HEK293 (cell line): ENCODE measurements around the gene TMEM183A.
A peak's percentile ranks its signal among the peaks of the same experiment; 100 is the strongest.
"Not testable (repeated sequence)": the region's sequence is repeated elsewhere in the genome, so short reads cannot be mapped to it uniquely, and the experiment has no call there.

Experiments
- CTCF ChIA-PET: fragments of 350-600 bp; formaldehyde crosslinking; extraction: SDS; loops from one replicate; lab custom pipeline; 2021; ENCODE audit warnings: antibody characterized with exemption; lab: Yijun Ruan, JAX
- POLR2A ChIA-PET: fragments of 300-600 bp; formaldehyde crosslinking; extraction: SDS; loops from one replicate; lab custom pipeline; 2020; ENCODE audit warnings: antibody characterized with exemption, inconsistent platforms; lab: Yijun Ruan, JAX
- H3K27ac ChIP-seq: fragments of 200-500 bp; sonication (Bioruptor generic); 2 replicates; pipeline ENCODE4 v1.5.1; 2014; ENCODE audit warnings: low read depth, low read length, control low read depth, inconsistent platforms; ENCODE audit errors: extremely low read depth
- H3K36me3 ChIP-seq, 2 experiments: fragments of 200-500 bp in 1 of 2; sonication (Bioruptor generic) in 1 of 2; 1 replicate in 1 of 2; 2 replicates in 1 of 2; pipeline ENCODE4 v1.5.1; 2014 to 2017; ENCODE audit warnings: inconsistent platforms in 2 of 2, low read length in 2 of 2; ENCODE audit not compliant: control insufficient read depth in 2 of 2, insufficient read depth in 1 of 2
- H3K4me1 ChIP-seq: fragments of 200-500 bp; sonication (Bioruptor generic); 2 replicates; pipeline ENCODE4 v1.5.1; 2014; ENCODE audit warnings: mild to moderate bottlenecking, low read length, inconsistent platforms; ENCODE audit not compliant: control insufficient read depth, insufficient read depth
- H3K4me3 ChIP-seq: 2 replicates; pipeline ENCODE4 v1.5.1; 2011; ENCODE audit warnings: low read depth, mild to moderate bottlenecking, control low read depth, low read length, moderate library complexity
- H3K9me3 ChIP-seq: fragments of 200-500 bp; sonication (Bioruptor generic); 2 replicates; pipeline ENCODE4 v1.5.1; 2014; ENCODE audit warnings: low read depth, low read length, inconsistent platforms; ENCODE audit not compliant: control insufficient read depth, insufficient read depth
- ATF2 ChIP-seq: fragments of 450-650 bp; formaldehyde crosslinking; IDR thresholded peaks from 2 replicates; pipeline ENCODE4 v1.5.1; 2016; ENCODE audit warnings: missing biosample characterization, missing genetic modification characterization, low read depth
- RBAK ChIP-seq: fragments of 450-650 bp; formaldehyde crosslinking; IDR thresholded peaks from 2 replicates; pipeline ENCODE4 v1.5.1; 2016; ENCODE audit warnings: missing biosample characterization, missing genetic modification characterization
- REST ChIP-seq: fragments of 450-650 bp; formaldehyde crosslinking; IDR thresholded peaks from 2 replicates; pipeline ENCODE4 v1.5.1; 2016; ENCODE audit warnings: missing biosample characterization, missing genetic modification characterization
- SALL2 ChIP-seq: fragments of 450-650 bp; formaldehyde crosslinking; IDR thresholded peaks from 2 replicates; pipeline ENCODE4 v1.5.0; 2017; ENCODE audit warnings: missing biosample characterization, mild to moderate bottlenecking, missing genetic modification characterization, borderline replicate concordance
- YY2 ChIP-seq: fragments of 450-650 bp; formaldehyde crosslinking; IDR thresholded peaks from 2 replicates; pipeline ENCODE4 v1.5.1; 2016; ENCODE audit warnings: missing biosample characterization, missing genetic modification characterization
- ZBTB21 ChIP-seq: fragments of 450-650 bp; formaldehyde crosslinking; IDR thresholded peaks from 2 replicates; pipeline ENCODE4 v1.5.1; 2017; ENCODE audit warnings: missing biosample characterization, missing genetic modification characterization
- ZNF174 ChIP-seq: fragments of 450-650 bp; formaldehyde crosslinking; IDR thresholded peaks from 2 replicates; pipeline ENCODE4 v1.5.0; 2017; ENCODE audit warnings: missing biosample characterization, mild to moderate bottlenecking, missing genetic modification characterization
- ZNF274 ChIP-seq, 2 experiments: fragments of 200-500 bp in 1 of 2; fragments of 450-650 bp in 1 of 2; sonication (Bioruptor generic) in 1 of 2; formaldehyde crosslinking in 1 of 2; IDR thresholded peaks; 2 replicates each; pipeline versions ENCODE4 v1.5.1 to v1.6.1; 2014 to 2016; ENCODE audit warnings: borderline replicate concordance in 1 of 2, inconsistent platforms in 1 of 2, low read length in 1 of 2, missing biosample characterization in 1 of 2, missing genetic modification characterization in 1 of 2
- ZNF366 ChIP-seq: fragments of 450-650 bp; formaldehyde crosslinking; conservative IDR thresholded peaks from 2 replicates; pipeline ENCODE4 v1.5.1; 2016; ENCODE audit warnings: missing biosample characterization, missing genetic modification characterization
- ZNF391 ChIP-seq: fragments of 450-650 bp; formaldehyde crosslinking; IDR thresholded peaks from 2 replicates; pipeline ENCODE4 v1.5.1; 2016; ENCODE audit warnings: low read depth, missing biosample characterization, missing genetic modification characterization, borderline replicate concordance
- ZNF398 ChIP-seq: fragments of 450-650 bp; formaldehyde crosslinking; IDR thresholded peaks from 2 replicates; pipeline ENCODE4 v1.5.1; 2017; ENCODE audit warnings: missing biosample characterization, missing genetic modification characterization
- ZNF645 ChIP-seq: fragments of 450-650 bp; formaldehyde crosslinking; IDR thresholded peaks from 2 replicates; pipeline ENCODE4; 2016; ENCODE audit warnings: missing biosample characterization, missing genetic modification characterization

The TMEM183A gene

GRCh38 chr1:203022855-203023254 lies 15.7 kb downstream of the TMEM183A start:
- ChIA-PET CTCF (interaction anchor here (0.7 to 2.8 kb wide), 4 partner anchors 11 to 841 kb away, joined by 3 to 18 read pairs (median 4); no protein-coding TSS in a partner anchor), POLR2A (interaction anchor here (1.0 kb wide), 1 partner anchor 16 kb away, joined by 3 read pairs; no protein-coding TSS in a partner anchor)
- peak; percentile 37; the same call in 1 of the 2 replicates for TF ChIP-seq REST (tag by site-specific recombination)
- H3K4me3 ChIP-seq, H3K4me1 ChIP-seq, H3K9me3 ChIP-seq, H3K27ac ChIP-seq: not testable (repeated sequence)
- peaks cover 31 to 67% of the 10 kb centered on the region in 2 experiments for H3K36me3 ChIP-seq

GRCh38 chr1:203025686-203026030 lies 18.5 kb downstream of the TMEM183A start:
- H3K27ac ChIP-seq, result no peak overlapping the region
- no peak for TF ChIP-seq ZNF274 (IDR thresholded peaks at IDR 0.05; ENCODE audit: low read length)
- no peak for TF ChIP-seq ZNF274 (tag by site-specific recombination; IDR thresholded peaks at IDR 0.05; ENCODE audit: borderline replicate concordance)
- TF ChIP-seq ZBTB21 (tag by site-specific recombination), result no peak
- no peak for TF ChIP-seq SALL2 (tag by site-specific recombination)
- no peak for TF ChIP-seq ATF2 (tag by site-specific recombination)
- TF ChIP-seq YY2, result no peak
- TF ChIP-seq ZNF645 (tag by site-specific recombination), result no peak
- no peak for TF ChIP-seq ZNF398 (tag by site-specific recombination)
- TF ChIP-seq ZNF174 (tag by site-specific recombination), result no peak
- no peak for TF ChIP-seq ZNF391
- no peak for TF ChIP-seq ZNF366
- TF ChIP-seq REST (tag by site-specific recombination), result no peak
- no peak for TF ChIP-seq RBAK (tag by site-specific recombination)
- no peak overlapping the region for H3K4me3 ChIP-seq
- peaks cover 20 to 42% of the 10 kb centered on the region in 2 experiments for H3K36me3 ChIP-seq
- ChIA-PET CTCF (interaction anchor here (0.5 to 23.3 kb wide), 6 partner anchors 12 to 241 kb away, joined by 3 to 526 read pairs (median 6); no protein-coding TSS in a partner anchor), POLR2A (interaction anchor here (0.6 to 1.6 kb wide), 7 partner anchors 10 to 243 kb away, joined by 3 to 11 read pairs (median 4); partner anchors contain the start of gene TMEM183A)
- H3K4me1 ChIP-seq, result no peaks in the 10 kb centered on the region
- no peaks in the 10 kb centered on the region for H3K9me3 ChIP-seq
